ENCODE measurements around the gene RBM34. TPM values are rescaled to one million over a fixed set of nuclear protein-coding genes. Genes with fewer than 3 reads are reported as not detected.
A peak's percentile ranks its signal among the peaks of the same experiment; 100 is the strongest.

RBM34 gene
- total RNA-seq, 2 experiments from 2014 or later, result 136 TPM

DNA sequence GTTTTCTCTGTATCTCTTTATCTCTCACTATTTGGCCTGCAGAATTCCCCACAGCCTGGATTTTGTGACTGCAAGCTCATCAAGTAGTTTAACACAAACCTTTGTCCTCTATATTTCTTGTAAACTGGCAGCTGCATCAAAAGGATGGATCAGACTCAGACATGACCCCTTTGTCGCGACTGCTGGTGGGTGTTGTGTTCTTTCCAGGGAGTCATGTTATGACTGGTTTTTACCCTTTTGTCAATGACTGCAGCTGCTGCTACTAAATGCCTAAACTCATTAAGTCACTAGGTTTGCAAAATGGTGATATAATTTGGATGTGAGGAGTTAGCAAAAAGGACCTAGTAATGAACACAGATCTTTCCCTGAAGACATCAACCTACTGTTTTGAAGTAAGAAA lies 22.2 kb downstream of the RBM34 start:
- Mint-ChIP-seq H3K27me3 (no peaks in the 10 kb centered on the region), H3K27ac (peak overlapping the region; percentile 40), H3K9me3 (no peaks in the 10 kb centered on the region), H3K4me3 (no peak overlapping the region), H3K4me1 (ENCODE audit: low read depth) (peaks cover 19% of the 10 kb centered on the region), H3K36me3 (ENCODE audit: low read depth) (peaks cover 64% of the 10 kb centered on the region)
- POLR2A ChIA-PET, result interaction anchor here (0.6 to 3.9 kb wide), 6 partner anchors 9 to 459 kb away, joined by 4 to 17 read pairs (median 5); partner anchors contain the start of gene RBM34
- DNase-seq (peak; percentile 66), ATAC-seq (peak; percentile 91)
- CTCF ChIA-PET, result interaction anchor here (1.0 to 2.2 kb wide), 5 partner anchors 9 to 34 kb away, joined by 3 to 10 read pairs (median 4); no protein-coding TSS in a partner anchor
- intact Hi-C loops (cut with micrococcal nuclease), result no loop called here
- TF ChIP-seq, protein P1, sequence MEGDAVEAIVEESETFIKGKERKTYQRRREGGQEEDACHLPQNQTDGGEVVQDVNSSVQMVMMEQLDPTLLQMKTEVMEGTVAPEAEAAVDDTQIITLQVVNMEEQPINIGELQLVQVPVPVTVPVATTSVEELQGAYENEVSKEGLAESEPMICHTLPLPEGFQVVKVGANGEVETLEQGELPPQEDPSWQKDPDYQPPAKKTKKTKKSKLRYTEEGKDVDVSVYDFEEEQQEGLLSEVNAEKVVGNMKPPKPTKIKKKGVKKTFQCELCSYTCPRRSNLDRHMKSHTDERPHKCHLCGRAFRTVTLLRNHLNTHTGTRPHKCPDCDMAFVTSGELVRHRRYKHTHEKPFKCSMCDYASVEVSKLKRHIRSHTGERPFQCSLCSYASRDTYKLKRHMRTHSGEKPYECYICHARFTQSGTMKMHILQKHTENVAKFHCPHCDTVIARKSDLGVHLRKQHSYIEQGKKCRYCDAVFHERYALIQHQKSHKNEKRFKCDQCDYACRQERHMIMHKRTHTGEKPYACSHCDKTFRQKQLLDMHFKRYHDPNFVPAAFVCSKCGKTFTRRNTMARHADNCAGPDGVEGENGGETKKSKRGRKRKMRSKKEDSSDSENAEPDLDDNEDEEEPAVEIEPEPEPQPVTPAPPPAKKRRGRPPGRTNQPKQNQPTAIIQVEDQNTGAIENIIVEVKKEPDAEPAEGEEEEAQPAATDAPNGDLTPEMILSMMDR (IDR thresholded peaks at IDR 0.05), result no peak

DNA sequence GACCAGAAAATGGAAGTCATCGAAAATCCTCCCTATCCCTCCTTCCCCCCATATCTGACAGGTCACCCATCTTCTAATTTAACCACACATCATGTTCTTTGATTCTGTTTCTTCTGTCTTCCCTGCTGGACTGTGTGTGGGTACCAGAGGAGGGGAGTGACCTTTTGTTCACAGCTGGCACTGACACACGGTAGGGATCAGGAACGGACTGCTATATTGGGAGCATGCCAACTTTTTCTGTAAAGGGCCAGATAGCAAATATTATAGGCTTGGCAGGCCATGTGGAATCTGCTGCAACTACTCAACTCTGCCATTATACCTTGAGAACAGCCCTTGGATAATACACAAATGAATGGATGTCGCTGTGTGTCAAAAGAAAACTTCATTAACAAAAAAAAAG lies 24.9 kb downstream of the RBM34 start:
- intact Hi-C loops (cut with micrococcal nuclease), result no loop called here
- Mint-ChIP-seq H3K36me3 (ENCODE audit: low read depth) (peaks cover 49% of the 10 kb centered on the region), H3K4me1 (ENCODE audit: low read depth) (peaks cover 22% of the 10 kb centered on the region), H3K27ac (peak overlapping the region; percentile 3), H3K4me3 (no peak overlapping the region), H3K9me3 (no peaks in the 10 kb centered on the region), H3K27me3 (no peaks in the 10 kb centered on the region)
- TF ChIP-seq, protein P1 (IDR thresholded peaks at IDR 0.05), result no peak
- ChIA-PET POLR2A (no interaction called here), CTCF (no interaction called here)
- ATAC-seq (no peak), DNase-seq (no peak)

DNA sequence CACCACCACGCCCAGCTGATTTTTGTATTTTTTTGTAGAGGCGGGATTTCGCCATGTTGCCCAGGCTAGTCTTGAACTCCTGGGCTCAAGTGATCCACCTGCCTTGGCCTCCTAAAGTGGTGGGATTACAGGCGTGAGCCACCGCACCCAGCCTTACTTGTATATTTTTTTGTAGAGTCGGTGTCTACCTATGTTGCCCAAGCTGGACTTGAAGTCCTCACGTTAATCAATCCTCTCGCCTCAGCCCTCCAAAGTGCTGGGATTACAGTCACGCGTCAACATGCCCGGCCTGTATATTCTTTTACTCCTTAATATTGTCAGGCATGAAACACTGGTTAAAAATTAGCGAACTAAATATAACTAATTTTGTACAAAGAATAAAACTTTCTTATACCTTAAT lies 26.9 kb downstream of the RBM34 start:
- POLR2A ChIA-PET, result interaction anchor here (0.6 kb wide), 1 partner anchor 73 kb away, joined by 3 read pairs; no protein-coding TSS in a partner anchor
- Mint-ChIP-seq H3K4me3 (no peak overlapping the region), H3K27ac (no peak overlapping the region), H3K9me3 (no peaks in the 10 kb centered on the region), H3K27me3 (no peaks in the 10 kb centered on the region), H3K4me1 (ENCODE audit: low read depth) (peaks cover 17% of the 10 kb centered on the region), H3K36me3 (ENCODE audit: low read depth) (peaks cover 40% of the 10 kb centered on the region)
- no peak for ATAC-seq
- no peak for DNase-seq
- TF ChIP-seq, protein P1 (IDR thresholded peaks at IDR 0.05), result no peak
- intact Hi-C loops (cut with micrococcal nuclease), result no loop called here
- CTCF ChIA-PET, result interaction anchor here (1.2 kb wide), 1 partner anchor 282 kb away, joined by 3 read pairs; no protein-coding TSS in a partner anchor

DNA sequence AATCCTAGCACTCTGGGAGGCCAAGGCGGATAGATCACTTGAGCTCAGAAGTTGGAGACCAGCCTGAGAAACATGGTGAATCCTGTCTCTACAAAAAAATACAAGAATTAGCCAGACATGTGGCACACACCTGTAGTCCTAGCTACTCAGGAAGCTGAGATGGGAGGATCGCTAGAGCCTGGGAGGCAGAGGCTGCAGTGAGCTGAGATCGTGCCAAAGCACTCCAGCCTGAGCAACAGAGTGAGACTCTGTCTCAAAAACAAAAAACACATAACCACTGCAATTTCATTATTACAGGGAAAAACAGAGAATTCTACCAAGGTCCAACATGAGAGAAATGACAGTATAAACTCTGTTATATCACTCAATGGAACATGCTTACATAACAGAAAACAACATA lies 28.0 kb downstream of the RBM34 start:
- ChIA-PET POLR2A (interaction anchor here (0.7 to 1.7 kb wide), 4 partner anchors 9 to 28 kb away, joined by 3 to 4 read pairs (median 3); partner anchors contain the start of gene RBM34), CTCF (interaction anchor here (1.2 to 2.0 kb wide), 3 partner anchors 10 to 283 kb away, joined by 3 to 7 read pairs (median 4); no protein-coding TSS in a partner anchor)
- intact Hi-C loops (cut with micrococcal nuclease), result no loop called here
- Mint-ChIP-seq H3K4me3 (no peak overlapping the region), H3K4me1 (ENCODE audit: low read depth) (peaks cover 11% of the 10 kb centered on the region), H3K27me3 (no peaks in the 10 kb centered on the region), H3K36me3 (ENCODE audit: low read depth) (peaks cover 34% of the 10 kb centered on the region), H3K9me3 (no peaks in the 10 kb centered on the region), H3K27ac (peak overlapping the region; percentile 39)
- no peak for ATAC-seq
- no peak for DNase-seq
- TF ChIP-seq, protein P1 (IDR thresholded peaks at IDR 0.05), result no peak

DNA sequence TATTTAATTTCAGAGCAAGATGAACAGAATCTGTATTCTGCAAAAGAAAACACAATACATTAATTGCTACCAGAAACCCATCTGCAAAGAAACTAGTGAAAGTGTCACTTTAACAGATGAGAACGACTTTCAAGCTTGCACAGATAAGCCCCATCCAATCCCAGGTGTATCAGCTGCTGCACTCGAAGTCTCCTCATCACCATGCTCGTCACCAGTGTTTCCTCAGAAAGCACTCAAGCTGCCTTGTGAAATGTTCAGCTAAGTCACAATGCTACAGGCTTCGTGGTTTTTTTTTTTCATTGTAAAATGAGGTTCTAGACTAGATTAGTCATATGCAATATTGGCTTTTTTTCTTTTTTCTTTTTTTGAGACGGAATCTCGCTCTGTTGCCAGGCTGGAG lies 29.1 kb downstream of the RBM34 start:
- ChIA-PET POLR2A (interaction anchor here (1.0 to 1.7 kb wide), 3 partner anchors 14 to 29 kb away, joined by 3 to 4 read pairs (median 4); partner anchors contain the start of gene RBM34), CTCF (interaction anchor here (1.4 to 2.0 kb wide), 2 partner anchors 11 to 12 kb away, joined by 4 to 7 read pairs; no protein-coding TSS in a partner anchor)
- H3K9me3 Mint-ChIP-seq, result no peaks in the 10 kb centered on the region
- H3K4me3 Mint-ChIP-seq, result no peak overlapping the region
- DNase-seq (no peak), ATAC-seq (no peak)
- TF ChIP-seq, protein P1 (IDR thresholded peaks at IDR 0.05), result no peak
- intact Hi-C loops (cut with micrococcal nuclease), result no loop called here
- peaks cover 36% of the 10 kb centered on the region for H3K36me3 Mint-ChIP-seq (ENCODE audit: low read depth)
- H3K27ac Mint-ChIP-seq, result peak overlapping the region; percentile 46
- H3K27me3 Mint-ChIP-seq, result no peaks in the 10 kb centered on the region
- H3K4me1 Mint-ChIP-seq (ENCODE audit: low read depth), result peaks cover 12% of the 10 kb centered on the region

Measured in activated CD8-positive, alpha-beta T cell treated with anti-CD3 and anti-CD28 coated beads for 36 hours (primary cell).